NCI-H2227 (cell line): ENCODE measurements around the gene TMEM238.
A peak's percentile ranks its signal among the peaks of the same experiment; 100 is the strongest.
"Not testable (repeated sequence)": the region's sequence is repeated elsewhere in the genome, so short reads cannot be mapped to it uniquely, and the experiment has no call there.

Experiments
- DNase-seq: peaks from one replicate; lab custom pipeline; 2025; ENCODE audit not compliant: unreplicated experiment; lab: John Stamatoyannopoulos, UW

The TMEM238 gene, protein sequence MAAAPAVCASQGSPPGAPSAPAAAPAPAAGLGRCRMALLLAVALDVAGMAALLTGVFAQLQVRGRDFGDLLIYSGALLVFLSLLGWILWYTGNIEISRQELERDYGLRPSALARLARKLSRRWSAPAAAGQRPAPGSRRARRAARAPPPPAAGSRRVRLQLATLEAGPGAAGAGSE

DNA sequence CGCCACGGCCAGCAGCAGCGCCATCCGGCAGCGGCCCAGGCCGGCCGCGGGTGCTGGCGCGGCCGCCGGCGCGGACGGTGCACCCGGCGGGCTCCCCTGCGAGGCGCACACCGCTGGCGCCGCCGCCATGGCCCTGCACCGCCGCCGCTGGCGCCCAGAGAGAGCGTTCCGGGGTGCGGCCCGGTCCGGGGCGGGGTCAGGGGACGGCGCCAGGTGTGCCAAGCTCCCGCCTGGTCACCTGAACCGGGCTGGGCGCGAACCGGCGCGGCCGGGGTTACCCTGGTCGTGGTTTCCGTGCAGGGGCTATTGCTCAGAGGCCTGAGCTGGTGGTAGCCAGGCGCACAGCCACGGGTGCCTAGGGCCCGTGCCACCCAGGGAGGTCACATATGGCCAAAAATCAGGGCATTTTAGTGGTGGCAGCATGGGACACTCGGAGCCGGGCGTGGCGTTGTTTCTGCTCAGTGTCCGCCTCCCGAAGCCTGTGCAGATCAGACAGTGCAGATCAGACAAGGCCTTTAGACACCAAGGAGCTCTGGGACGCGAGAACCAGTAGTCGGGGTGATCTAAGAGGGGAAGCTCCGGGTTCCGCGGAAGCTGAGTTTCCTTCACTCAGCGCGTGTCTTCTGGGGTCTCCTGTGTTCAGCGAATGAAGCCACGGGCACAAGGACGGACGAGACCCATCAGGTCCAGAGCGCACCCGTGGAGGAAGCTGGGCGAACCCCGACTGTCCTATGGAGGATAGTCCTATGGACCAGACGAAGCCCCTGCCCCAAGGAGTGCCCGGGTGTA, at the start of gene TMEM238:
Gene TMEM238 (minus strand): TSS at position 162 of the 789 bp plus-strand sequence. CDS start 33 bp downstream, at position 129.
- DNase-seq = peak; percentile 69

DNA sequence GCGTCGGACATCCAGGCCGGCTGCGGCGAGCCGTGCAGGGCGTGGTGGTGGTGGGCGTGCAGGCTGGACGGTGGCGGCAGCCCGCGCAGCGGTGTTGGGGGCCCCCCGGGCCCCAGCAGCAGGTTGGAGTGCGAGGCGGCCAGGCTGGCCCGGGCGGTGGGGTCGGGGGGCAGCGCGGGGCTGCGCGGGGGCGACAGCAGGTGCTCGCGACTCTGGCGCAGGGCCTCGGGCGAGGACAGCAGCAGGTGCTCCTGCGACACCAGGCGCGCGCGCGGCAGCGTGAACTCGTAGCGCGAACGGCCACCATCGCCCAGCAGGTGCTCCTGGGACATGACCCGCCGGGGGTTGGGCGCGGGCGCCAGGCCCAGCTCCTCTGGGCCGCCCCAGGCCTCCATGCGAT, 49.2 kb upstream of the TMEM238 start:
- no peak for DNase-seq

DNA sequence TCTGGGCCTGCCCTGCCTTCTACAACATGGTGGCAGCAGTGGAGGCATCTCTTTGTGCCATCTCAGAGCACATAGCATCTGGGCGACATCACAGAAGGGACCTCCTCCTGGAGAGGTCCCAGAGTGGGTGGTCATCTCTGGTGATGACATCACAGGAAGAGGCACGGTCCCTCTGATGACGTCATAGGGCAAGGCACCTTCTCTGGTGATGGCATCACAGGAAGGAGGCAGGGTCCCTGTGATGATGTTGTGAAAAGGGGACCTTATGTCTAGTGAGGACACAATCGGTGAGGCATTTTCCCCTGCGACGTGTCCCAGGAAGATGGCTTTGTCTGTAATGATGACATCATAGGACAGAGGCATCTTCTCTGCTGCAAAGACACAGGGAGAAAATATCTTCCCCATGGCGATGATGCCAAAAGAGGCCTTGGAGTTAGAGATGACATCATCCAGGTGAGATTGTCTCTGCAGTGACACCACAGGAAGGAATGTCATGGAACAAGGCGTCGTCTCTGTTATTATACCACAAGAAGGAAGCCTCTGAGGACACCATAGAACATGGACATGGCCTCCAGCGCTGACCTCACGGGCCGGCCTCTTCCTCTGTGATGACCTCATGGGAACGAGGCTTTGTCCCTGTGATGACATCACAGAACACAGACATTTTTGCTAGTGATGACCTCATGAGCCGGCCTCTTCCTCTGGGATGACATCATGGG, 48.3 kb upstream of the TMEM238 start:
- no peak for DNase-seq

DNA sequence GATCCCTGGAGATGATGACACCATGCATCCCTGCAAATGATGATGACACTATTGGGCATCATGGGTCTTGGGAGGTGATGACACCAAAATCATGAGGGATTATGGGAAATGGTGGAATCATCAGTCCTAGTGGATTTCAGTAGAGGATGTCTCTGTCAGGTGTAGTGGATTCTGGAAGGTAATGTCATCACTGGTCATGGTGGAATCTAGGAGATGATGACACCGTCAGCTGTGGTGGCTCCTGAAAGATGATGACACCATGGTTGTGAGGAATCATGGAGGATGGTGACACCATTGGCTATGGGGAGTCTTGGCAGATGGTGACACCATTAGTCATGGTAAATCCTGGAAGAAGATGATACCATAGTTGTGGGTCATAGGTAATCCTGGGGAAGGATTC, 47.1 kb upstream of the TMEM238 start:
- DNase-seq = no peak

DNA sequence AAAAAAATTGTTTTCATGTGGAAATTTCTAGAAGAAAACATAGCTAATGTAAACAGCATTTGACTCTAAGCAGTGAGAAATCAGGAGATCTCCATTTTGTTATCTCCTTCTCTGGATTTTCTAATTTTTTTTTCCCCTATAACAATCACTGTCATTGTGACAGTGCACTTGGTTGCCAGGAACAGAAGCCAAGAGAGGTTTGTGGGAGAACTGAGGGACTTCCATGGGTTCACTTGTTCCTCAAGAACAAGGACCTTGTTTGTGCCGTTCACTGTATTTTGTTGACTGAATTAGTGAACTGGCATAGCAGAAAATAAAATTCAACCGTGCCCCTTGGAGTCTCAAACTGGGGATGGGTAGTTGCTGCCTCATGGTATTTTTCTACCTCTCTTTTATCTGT, 42.0 kb upstream of the TMEM238 start:
- DNase-seq = no peak

DNA sequence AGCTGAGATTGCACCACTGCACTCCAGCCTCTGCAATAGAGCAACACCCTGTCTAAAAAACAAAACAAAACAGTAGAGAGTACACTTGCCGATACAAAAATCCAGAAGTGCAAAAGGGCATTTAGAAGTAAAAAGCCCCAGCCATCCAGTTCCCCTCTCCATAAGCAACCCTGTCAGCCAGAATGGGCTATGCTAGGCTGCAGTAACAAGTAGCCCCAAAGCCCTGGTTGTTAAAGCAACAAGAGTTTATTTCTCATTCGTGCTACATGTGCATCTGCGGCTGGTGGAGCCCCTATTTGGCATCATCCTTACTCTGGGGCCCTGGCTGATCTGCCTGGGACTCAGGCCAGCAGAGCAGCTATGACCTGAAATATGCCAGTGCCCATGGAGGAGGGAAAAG, 40.4 kb upstream of the TMEM238 start:
- DNase-seq = no peak

DNA sequence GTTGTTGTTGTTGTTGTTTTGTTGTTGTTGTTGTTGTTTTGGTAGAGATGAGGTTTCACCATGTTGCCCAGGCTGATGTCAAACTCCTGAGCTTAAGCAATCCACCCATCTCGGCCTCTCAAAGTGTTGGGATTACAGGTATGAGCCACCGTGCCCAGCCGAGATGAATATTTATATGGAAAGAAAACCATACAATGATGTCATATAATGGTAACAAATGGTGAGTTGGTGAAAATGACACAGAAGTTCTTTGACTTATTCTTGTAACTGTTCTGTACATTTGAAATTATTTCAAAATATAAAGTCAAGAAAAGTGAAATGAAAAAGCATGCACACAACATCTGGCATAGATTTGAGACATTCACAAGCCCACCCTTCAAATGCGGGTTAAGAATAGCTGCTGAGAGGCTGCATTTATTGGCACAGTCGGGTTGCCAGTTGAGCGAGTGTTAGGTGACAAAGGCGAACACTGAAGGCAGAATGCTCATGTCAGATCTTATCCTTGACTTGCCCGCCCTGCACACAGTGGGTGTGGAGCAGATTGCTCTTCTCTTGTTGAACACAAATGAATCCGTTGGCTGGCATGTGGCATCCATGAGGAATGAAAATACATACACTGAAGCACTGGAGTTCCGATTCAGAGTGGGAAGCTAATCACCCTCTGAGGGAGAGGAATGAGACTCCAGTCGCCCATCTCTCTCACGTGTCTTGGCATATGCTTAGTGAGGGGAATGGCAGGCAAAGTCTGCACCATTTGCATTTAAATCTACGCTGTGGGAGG, 39.3 kb upstream of the TMEM238 start:
- DNase-seq = peak; percentile 65

DNA sequence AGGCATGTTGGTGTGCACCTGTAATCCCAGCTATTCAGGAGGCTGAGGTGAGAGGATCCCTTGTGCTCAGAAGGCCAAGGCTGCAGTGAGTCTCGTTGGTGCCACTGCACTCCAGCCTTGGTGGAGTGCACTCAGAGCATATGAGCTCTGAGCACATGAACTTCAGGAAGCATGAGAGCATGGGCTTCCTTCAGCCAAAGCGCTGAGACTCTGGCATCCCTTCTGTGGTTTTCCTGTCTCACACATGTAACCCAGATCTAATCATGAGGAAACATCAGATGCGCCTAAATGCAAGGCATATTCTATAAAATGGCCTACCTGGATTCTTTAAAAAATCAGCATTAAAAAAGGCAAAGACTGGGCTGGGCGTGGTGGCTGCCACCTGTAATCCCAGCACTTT, 37.2 kb upstream of the TMEM238 start:
- DNase-seq = not testable (repeated sequence)

DNA sequence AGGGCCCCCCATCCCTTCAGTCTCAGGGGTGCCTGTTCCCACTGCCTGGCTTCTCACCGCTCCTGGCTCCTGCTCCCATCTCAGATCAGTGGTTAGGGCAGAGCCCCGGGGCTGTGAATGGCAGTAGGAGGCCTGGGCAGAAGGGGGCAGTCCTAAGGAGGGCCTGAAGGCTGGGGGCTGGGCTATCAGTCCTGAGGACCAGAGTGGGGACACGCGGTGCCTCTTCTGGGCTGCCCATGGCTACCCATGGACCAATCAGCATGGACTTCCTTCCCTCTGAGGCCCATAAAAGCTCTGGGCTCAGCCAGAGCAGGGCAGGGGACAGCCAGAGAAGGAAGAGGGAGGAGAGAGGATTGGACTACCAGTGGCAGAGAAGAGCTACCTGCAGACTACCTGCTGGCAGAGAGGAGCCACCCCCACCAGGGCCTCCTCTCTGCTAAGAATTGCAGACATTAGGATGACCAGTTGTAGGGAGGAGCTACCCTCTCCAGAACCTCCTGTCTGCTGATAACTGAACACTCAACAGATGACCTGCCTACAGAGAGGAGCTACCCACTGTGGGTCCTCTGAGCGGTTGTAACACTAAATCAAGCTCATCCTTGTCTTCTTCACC, 35.6 kb upstream of the TMEM238 start:
- DNase-seq = no peak

DNA sequence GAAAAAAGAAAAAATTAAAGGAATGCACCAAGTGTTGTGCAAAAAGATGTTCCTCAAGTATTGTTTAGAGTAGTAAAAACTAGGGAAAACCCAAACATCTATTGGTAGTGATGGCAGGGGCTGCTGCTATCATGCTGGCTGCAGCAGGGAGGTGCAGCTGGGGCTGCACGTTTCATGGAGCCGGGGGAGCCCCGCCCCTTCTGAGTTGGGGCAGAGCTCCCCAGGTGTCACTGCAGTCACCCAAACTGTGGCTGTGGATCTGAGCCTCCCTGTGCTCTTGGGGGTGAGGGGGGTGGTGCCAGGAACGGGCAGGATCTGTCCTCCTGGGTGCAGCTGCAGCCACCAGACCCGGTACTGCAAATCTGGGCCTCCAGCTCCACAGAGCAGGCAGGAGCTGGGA, 35.0 kb upstream of the TMEM238 start:
- DNase-seq = no peak

DNA sequence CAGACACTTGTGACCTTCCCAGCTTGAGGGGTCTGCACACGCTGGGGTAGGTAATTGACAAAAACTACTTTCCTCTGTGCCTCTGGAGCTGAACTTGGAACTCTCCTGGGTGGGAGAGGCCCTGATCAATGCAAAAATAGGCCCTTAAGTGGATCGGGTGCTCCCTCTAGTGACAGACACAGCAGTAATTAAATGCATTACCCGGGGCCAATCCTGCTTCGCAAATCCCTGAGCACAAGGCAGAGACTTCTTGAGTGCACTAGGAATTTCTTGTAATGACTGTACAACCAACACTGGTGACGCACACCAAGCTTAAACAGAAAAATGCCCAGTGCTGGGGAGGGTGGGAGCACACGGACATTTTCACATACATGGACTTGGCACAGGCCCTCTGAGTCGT, 34.1 kb upstream of the TMEM238 start:
- DNase-seq = peak; percentile 82

DNA sequence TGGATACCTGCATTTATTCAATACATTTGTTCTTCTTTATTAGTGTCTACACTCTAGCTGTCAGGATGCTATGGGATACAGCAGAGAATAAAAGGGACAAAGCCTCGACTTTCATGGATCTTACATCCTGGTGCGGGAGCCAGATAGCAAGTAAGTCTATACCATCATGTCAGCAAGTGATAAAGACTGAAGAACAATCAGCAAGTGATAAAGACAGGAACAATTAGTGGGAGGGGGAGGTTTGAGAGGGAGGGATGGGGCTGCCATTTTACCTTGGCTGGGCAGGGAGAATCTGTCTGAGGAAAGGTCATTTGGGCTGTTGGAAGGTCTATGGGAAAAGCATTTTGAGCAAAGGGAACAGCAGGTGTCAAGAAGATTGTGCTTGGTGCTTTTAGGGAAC, 26.1 kb upstream of the TMEM238 start:
- DNase-seq = no peak

DNA sequence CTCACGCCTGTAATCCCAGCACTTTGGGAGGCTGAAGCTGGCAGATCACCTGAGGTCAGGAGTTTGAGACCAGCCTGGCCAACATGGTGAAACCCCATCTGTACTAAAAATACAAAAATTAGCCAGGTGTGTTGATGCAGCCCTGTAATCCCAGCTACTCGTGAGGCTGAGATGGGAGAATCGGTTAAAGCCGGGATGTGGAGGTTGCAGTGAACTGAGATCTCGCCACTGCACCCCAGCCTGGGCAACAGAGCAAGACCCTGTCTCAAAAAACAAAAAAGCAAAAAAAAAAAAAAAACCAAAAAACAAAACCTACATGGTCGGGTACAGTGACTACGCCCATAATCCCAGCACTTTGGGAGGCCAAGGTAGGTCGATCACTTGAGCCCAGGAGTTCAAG, 25.1 kb upstream of the TMEM238 start:
- DNase-seq = not testable (repeated sequence)

DNA sequence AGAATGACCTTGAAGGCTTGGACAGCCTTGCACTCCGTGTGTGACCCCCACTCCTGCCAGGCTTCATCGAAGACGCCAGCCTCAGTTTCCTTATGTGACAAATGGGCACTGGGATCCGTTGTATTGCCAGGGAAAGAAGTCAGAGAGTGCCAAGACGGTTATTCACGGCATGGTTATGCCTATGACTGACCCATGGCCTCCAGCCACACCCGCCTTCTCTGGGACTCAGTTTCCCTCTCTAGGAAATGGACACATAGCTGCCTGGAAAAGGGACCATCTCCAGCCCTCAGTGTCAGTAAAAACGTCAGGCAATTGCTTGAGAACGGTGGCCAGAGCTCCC, 24.4 kb upstream of the TMEM238 start:
- DNase-seq = no peak

DNA sequence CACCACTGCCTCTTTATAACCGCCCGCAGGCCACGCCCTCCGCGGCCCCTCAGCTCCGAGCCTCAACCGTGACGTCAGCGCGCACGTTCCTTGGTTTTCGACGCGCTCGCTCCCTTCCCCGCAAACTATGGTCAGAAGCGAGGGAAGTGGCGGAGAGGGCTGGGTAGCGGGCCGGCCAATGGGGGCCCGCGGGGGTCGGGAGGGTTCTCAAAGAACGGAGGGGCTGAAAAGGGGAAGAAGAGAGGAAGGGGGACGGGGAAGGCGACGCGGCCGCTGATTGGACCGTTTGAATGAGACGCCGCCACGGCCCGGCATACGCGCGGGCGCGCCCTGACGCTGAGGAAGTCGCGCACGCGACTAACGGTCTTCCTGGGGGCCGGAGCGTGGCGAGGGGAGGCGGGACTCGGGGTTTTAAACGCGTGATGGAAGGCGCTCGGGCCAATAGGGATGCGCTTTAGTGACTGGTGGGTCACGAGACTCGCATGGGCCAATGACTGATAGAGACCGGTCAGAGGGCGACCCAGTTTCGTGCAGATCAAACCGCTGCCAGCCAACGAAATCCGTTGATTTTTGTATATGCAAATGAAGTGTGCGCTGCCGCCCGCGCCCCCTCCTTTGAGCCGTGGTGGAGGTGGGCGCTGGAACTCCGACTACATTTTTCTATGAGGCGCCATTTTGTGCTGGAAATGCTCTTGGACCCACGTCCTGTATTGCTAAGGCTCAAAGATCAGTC, 23.9 kb upstream of the TMEM238 start:
- peak; percentile 100 for DNase-seq

DNA sequence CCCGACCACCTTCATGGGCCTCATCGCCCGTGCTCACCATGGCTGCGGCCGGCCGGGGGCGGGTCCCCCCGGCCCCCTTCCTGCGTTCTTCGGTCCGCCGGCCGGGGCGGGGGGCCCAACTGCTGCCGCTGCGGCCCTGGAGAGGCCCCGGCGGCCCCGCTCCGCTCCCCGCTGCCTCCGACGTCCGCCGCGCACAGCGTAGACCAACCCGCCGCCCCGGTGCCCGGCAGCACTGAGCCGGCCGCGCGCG, 23.4 kb upstream of the TMEM238 start, which contains the start of gene UBE2S:
Gene UBE2S (minus strand): TSS at position 239 of the 250 bp plus-strand sequence. CDS start 199 bp downstream, at position 40.
- DNase-seq = not testable (repeated sequence)

DNA sequence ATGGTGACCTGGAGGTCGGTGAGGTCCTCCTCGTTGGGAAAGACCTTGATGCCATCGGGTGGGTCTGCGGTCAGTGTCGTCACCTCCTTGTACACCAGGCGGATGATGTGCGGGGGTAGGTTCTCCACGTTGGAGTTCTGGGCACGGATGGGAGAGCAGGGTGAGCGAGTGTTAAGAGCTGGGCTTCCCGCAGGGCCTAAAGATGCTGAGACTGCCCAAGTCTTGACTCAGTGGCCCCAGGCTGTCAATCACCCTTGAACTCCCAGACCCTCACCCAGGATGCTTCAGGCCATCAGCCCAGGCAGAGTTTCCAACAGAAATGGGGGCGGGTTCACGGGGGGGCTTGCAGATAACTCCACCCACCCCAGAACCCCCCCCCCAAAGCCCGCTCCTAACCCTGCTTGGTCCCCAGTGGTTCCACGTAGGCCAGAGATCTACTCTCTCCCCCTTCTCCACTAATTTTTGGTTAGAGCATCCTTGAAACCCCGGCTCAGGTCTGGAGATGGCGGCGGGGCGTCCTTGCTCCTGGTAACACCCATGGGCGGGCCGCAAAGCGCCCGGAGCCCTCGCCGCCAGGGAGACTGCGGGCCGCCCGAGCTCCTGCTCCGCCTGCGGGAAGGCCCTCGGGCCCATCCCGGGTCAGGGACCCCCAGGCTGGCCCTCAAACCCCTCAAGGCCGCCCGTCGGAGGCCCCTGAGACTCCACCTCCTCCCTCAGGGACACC, 22.9 kb upstream of the TMEM238 start:
- peak; percentile 82 for DNase-seq

DNA sequence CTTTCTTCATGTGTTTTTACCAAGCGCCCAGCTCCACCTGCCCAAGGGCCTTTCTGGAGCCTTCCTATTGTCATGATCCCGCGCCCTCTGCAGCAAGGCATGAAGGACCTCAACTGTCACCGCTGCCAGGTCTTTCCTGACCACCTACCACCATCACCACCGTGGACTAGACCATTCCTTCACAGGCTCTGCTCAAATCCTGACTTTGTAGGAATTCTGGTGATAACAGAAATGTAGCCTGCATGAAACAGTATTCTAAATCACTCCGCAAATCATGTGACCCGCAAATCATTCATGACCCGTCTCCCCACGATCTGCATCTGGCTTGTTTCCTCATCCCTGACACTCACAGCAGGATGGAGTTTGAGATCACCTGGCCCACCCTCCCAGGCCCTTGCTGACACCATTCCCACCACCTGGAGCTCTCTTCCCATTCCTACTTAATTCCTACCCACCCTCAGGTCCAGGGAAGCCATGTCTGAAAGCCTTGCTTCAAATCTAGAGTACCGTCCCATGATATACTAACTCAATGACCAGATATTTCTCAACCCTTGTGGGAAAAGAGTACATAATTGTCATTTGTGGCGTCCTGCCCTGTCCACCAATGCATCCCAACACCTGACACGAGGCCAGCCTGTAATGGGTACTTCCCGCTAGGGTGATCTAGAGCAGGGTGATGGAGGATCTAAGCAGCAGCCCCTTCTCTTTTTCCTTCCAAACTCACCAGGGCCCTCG, 22.2 kb upstream of the TMEM238 start:
- no peak for DNase-seq

DNA sequence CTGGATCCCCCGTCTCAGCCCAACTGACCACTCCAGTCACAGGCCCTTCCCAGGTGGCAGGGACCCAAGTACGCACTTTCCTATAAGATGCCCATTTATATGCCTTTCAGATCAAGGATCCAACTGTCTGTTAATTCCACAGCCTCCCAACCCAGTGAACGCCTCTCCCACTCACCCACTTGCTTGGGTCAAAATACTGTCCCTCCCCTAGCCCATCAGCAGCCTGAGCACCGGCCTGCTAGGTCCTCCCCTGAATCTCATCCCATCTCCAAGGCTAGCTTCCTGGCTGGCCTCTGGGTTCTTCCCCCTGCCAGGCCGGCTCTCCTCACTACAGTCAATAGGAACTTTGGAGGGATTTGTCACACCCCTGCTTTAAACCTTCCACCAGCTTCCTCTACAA, 21.5 kb upstream of the TMEM238 start:
- DNase-seq = no peak
